Suprapubic skin (tissue), 4 donors: ENCODE data around the gene DNAJC1.

ENCODE experiments used
- CTCF ChIP-seq, 2 donors: fragments of 200-600 bp in 1 of 2; fragments of 450-650 bp in 1 of 2; sonication (generic) in 1 of 2; IDR thresholded peaks; one replicate each; pipeline ENCODE4 v1.5.1; 2016 to 2019; ENCODE audit warnings: antibody characterized with exemption in 2 of 2, mild to moderate bottlenecking in 1 of 2, moderate library complexity in 1 of 2
- EP300 ChIP-seq: sonication (generic); formaldehyde crosslinking; IDR thresholded peaks from one replicate; pipeline ENCODE4 v1.6.1; 2017; ENCODE audit warnings: antibody characterized with exemption
- POLR2A ChIP-seq, 2 donors: fragments of 450-650 bp; IDR thresholded peaks; one replicate each; pipeline ENCODE4 v1.6.1; 2017; ENCODE audit warnings: antibody characterized with exemption in 2 of 2, mild to moderate bottlenecking in 2 of 2, moderate library complexity in 2 of 2
- POLR2AphosphoS5 ChIP-seq, 3 donors: sonication (generic); formaldehyde crosslinking; IDR thresholded peaks; one replicate each; pipeline ENCODE4 v1.6.1; 2017; ENCODE audit warnings: antibody characterized with exemption in 3 of 3

GRCh38 chr10:21750424-21750823 lies 253.1 kb downstream of the DNAJC1 start:
- no peak for TF ChIP-seq CTCF (IDR thresholded peaks at IDR 0.05)
- TF ChIP-seq POLR2A (IDR thresholded peaks at IDR 0.05), result no peak
- no peak for TF ChIP-seq POLR2AphosphoS5 (IDR thresholded peaks at IDR 0.05)
- TF ChIP-seq EP300, result no peak
